ENCODE measurements around the gene CYP26A1. TPM values are rescaled to one million over a fixed set of nuclear protein-coding genes. Genes with fewer than 3 reads are reported as not detected.

CYP26A1 gene
- total RNA-seq, 4 donors from 2014 or later: not detected

- H3K9me3 ChIP-seq: no peaks in the 10 kb centered on the region
- no peak overlapping the region for H3K4me3 ChIP-seq
- 50 to 68% methylated on average over 5 to 7 of the region's 12 CpGs for WGBS, 2 donors (ENCODE audit: low coverage in 1 of 2)
- no peak for ATAC-seq
- no peak overlapping the region for H3K27ac ChIP-seq
- peaks cover 0 to 5% of the 10 kb centered on the region in 2 donors for H3K36me3 ChIP-seq
- H3K27me3 ChIP-seq: peaks cover 100% of the 10 kb centered on the region
- H3K4me1 ChIP-seq: peaks cover 0 to 58% (median 18%) of the 10 kb centered on the region in 3 donors
- no peak for TF ChIP-seq CTCF (IDR thresholded peaks at IDR 0.05)
- TF ChIP-seq POLR2A (IDR thresholded peaks at IDR 0.05): no peak
- TF ChIP-seq EP300 (IDR thresholded peaks at IDR 0.05): no peak
- TF ChIP-seq POLR2AphosphoS5 (IDR thresholded peaks at IDR 0.05): no peak
Measured at GRCh38 chr10:93064874-93065660, 8.6 kb upstream of the CYP26A1 start.

GRCh38 chr10:93065675-93066543 lies 7.8 kb upstream of the CYP26A1 start:
- Histone ChIP-seq H3K27me3 (peaks cover 100% of the 10 kb centered on the region), H3K27ac (no peak overlapping the region), H3K4me1 (peaks cover 0 to 50% (median 18%) of the 10 kb centered on the region in 3 donors), H3K9me3 (no peaks in the 10 kb centered on the region), H3K4me3 (peak overlapping the region in 1 of 2 donors; percentile 31), H3K36me3 (no peaks in the 10 kb centered on the region)
- 14 to 29% methylated on average over 1 to 19 of the region's 81 CpGs for WGBS, 2 donors (ENCODE audit: low coverage in 1 of 2)
- TF ChIP-seq POLR2AphosphoS5 (IDR thresholded peaks at IDR 0.05): no peak
- no peak for TF ChIP-seq EP300 (IDR thresholded peaks at IDR 0.05)
- TF ChIP-seq CTCF (IDR thresholded peaks at IDR 0.05): no peak
- TF ChIP-seq POLR2A (IDR thresholded peaks at IDR 0.05): no peak
- ATAC-seq: no peak

GRCh38 chr10:93066544-93066913 lies 7.2 kb upstream of the CYP26A1 start:
- ATAC-seq: no peak
- no peaks in the 10 kb centered on the region for H3K36me3 ChIP-seq
- TF ChIP-seq EP300 (IDR thresholded peaks at IDR 0.05) (no peak), CTCF (IDR thresholded peaks at IDR 0.05) (no peak), POLR2A (IDR thresholded peaks at IDR 0.05) (no peak), POLR2AphosphoS5 (IDR thresholded peaks at IDR 0.05) (no peak)
- 7% methylated on average over 5 of the region's 11 CpGs; no CpG with 5 or more reads in 1 of the 2 donors for WGBS, 2 donors (ENCODE audit: low coverage in 1 of 2)
- H3K4me1 ChIP-seq: peaks cover 0 to 50% (median 13%) of the 10 kb centered on the region in 3 donors
- no peak overlapping the region for H3K27ac ChIP-seq
- H3K27me3 ChIP-seq: peaks cover 100% of the 10 kb centered on the region
- H3K9me3 ChIP-seq: no peaks in the 10 kb centered on the region
- no peak overlapping the region for H3K4me3 ChIP-seq

- H3K4me3 ChIP-seq: no peak overlapping the region
- H3K27me3 ChIP-seq: peaks cover 100% of the 10 kb centered on the region
- no peaks in the 10 kb centered on the region for H3K36me3 ChIP-seq
- peaks cover 0 to 50% (median 8%) of the 10 kb centered on the region in 3 donors for H3K4me1 ChIP-seq
- TF ChIP-seq POLR2AphosphoS5 (IDR thresholded peaks at IDR 0.05): no peak
- TF ChIP-seq CTCF (IDR thresholded peaks at IDR 0.05): no peak
- H3K27ac ChIP-seq: no peak overlapping the region
- 10% methylated on average over 7 to 9 of the region's 17 CpGs for WGBS, 2 donors (ENCODE audit: low coverage in 1 of 2)
- no peak for ATAC-seq
- no peaks in the 10 kb centered on the region for H3K9me3 ChIP-seq
Measured at GRCh38 chr10:93067443-93068365, 6.0 kb upstream of the CYP26A1 start.
